ENCODE results near the gene DNAH10.

DNAH10 gene

DNA sequence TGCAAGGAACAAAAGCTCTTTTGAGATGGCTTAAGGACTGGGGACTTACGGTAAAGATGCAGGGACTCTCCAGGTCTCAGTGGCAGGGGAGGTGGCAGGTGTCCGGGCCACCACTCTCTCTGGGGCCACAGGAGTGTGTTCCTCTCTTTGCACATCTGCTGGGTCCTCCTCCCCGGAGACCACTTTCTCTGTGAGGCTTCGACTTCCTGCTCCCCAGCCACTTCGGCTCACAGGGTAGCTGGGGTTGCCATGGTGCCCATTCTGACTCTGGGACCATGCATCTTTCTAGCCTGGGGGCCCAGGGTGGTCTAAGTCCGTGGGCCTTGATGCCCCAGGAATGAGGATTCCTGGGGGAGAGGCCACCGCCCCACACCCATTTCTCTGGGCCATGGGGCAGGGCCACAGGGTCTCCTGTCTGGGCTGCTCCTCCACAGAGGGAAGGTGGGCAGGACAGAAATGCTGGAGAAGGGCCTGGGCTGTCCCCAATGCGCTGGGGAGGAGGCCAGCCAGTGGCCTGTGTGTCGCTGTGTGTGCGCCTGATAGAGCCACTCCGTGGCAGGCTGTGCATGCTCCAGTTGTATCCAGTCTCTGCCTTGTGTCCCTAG lies 172.0 kb downstream of the DNAH10 start:
- DNase-seq (ENCODE audit: low spot score) = no peak

DNA sequence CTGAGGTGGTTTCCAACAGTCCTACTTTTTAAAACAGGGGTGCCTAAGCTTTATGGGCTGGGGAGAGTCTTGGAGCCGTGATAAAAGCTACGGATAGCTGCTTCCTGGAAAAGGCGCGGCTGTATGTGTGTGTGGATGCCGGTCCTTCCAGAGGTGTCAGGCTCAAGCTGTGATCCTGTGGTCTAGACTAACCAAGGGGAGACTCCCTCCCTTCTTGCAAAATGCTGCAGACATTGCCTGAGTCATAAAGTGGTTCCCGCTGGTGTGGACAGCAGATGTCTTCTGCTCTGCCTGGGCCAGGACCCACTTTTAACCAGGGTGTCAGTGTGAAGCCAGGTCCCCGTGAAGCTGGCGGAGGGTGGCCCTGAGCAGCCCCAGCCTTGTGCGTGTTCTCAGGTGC lies 172.7 kb downstream of the DNAH10 start:
- no peak for DNase-seq (ENCODE audit: low spot score)

GRCh38 chr12:123935956-123936355 lies 173.9 kb downstream of the DNAH10 start:
- DNase-seq (ENCODE audit: low spot score) = no peak

DNA sequence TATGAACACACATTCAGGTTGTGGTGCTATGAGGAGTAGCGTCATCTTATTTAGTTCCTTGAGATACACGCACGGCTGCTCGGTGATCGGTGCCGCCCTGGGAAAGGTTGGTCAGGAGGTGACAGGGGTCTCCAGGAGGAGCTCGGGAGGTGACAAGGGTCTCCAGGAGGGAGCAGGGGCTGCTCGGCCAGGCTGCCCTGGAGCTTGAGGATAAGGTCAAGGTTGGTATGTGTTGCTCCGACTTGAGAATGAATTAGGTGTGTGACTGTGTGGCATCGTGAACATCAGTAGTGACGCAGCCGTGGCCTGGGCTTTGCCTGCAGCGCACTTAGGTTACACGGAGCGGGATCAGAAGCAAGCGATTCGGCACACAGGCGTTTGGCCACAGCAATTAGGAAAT lies 174.4 kb downstream of the DNAH10 start:
- DNase-seq (ENCODE audit: low spot score) = no peak

- no peak for DNase-seq (ENCODE audit: low spot score)
Observed at GRCh38 chr12:123936956-123937706, 175.0 kb downstream of the DNAH10 start.

GRCh38 chr12:123937707-123938591 lies 175.8 kb downstream of the DNAH10 start:
- DNase-seq (ENCODE audit: low spot score) = no peak

GRCh38 chr12:123938679-123939480 lies 176.8 kb downstream of the DNAH10 start:
- DNase-seq (ENCODE audit: low spot score) = peak; percentile 31

- DNase-seq (ENCODE audit: low spot score) = no peak
Observed at GRCh38 chr12:123939716-123940626, 177.9 kb downstream of the DNAH10 start.

GRCh38 chr12:123940627-123940966 lies 178.5 kb downstream of the DNAH10 start:
- no peak for DNase-seq (ENCODE audit: low spot score)

GRCh38 chr12:123941000-123941399 lies 178.9 kb downstream of the DNAH10 start:
- DNase-seq (ENCODE audit: low spot score) = no peak

- DNase-seq (ENCODE audit: low spot score) = no peak
Observed at GRCh38 chr12:123941624-123942237, 179.6 kb downstream of the DNAH10 start.

GRCh38 chr12:123942238-123942653 lies 180.1 kb downstream of the DNAH10 start:
- DNase-seq (ENCODE audit: low spot score) = no peak

GRCh38 chr12:123942911-123943648 lies 181.0 kb downstream of the DNAH10 start:
- DNase-seq (ENCODE audit: low spot score) = no peak

GRCh38 chr12:123943816-123944215 lies 181.7 kb downstream of the DNAH10 start:
- DNase-seq (ENCODE audit: low spot score) = no peak

- DNase-seq (ENCODE audit: low spot score) = no peak
Observed at GRCh38 chr12:123944696-123945095, 182.6 kb downstream of the DNAH10 start.

DNA sequence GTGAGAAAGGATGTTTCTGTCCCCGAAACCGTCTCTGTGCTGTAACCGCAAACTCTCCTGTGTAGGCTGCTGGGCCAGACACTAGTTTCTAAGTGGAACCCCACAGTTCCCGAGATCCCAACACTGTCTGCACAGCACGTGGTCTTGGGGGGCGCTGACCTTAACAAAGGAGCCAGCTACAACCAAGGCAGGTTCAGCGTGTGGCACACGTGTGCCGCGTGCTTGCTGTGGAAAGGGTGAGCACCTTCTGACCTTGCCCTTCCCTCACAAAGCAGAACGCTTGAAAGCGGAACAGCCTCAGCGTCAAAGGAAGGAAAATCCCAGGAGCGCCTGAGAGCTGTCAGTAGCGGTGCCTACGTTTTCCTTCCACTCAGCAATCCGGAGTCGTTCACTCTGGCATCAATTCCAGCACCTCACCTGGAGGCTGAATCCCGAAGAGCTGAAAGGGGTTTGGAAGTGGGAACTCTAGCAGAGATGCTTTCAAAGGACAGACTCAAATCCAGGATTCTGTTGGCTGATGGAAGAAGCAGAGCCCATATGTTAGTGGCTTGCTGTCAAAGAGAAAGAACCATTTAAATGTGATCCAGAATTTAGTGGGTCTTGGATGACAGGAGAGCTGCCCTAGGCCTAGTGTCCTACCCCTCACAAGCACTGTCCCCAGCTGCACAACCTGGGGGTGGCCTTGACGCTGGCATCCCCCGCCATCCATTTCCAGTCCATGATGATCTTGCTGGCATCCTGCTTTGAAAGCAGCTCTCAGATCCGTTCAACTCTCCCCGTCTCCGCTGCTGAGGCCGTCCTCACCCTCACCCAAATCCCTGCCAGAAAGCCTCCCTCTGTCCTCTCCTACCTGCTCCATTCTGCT lies 183.4 kb downstream of the DNAH10 start:
- DNase-seq (ENCODE audit: low spot score) = no peak

DNA sequence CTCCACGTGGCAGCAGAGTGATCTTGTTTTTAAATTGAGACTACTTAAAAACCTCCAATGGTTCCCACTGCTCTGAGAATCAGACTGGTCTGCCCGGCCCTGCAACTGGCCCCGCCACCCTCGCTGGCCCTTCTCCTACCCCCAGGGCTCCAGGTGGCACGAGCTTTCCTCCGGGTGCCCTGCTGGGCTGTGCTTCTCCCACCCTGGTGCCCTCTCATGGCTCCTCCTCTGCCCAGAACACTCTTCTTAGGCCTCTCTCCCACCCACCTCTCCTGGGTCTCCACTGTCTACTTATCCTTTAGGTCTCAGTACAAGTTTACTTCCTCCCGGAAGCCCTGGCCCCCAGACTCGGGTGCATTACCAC lies 184.0 kb downstream of the DNAH10 start:
- DNase-seq (ENCODE audit: low spot score) = no peak

Data from SK-N-DZ (cell line).